Glomerular endothelial cell (primary cell): Measurements from ENCODE around the gene AIF1. TPM values are rescaled to one million over a fixed set of nuclear protein-coding genes. Genes with fewer than 3 reads are reported as not detected.
A peak's percentile ranks its signal among the peaks of the same experiment; 100 is the strongest.

ENCODE experiments used
- DNase-seq: peaks from one replicate; pipeline ENCODE4 v3.0.0-alpha.2; 2011; ENCODE audit warnings: low read depth, low spot score; ENCODE audit errors: extremely low read depth
- total RNA-seq: library from RNA; depleted of rRNA; stranded (reverse); fragments of >200 nt; gene quantifications from 2 replicates; pipeline ENCODE4 v1.2.3, GENCODE V29; 2015

The AIF1 gene
- total RNA-seq, 1 donor from 2014 or later: not detected

DNA sequence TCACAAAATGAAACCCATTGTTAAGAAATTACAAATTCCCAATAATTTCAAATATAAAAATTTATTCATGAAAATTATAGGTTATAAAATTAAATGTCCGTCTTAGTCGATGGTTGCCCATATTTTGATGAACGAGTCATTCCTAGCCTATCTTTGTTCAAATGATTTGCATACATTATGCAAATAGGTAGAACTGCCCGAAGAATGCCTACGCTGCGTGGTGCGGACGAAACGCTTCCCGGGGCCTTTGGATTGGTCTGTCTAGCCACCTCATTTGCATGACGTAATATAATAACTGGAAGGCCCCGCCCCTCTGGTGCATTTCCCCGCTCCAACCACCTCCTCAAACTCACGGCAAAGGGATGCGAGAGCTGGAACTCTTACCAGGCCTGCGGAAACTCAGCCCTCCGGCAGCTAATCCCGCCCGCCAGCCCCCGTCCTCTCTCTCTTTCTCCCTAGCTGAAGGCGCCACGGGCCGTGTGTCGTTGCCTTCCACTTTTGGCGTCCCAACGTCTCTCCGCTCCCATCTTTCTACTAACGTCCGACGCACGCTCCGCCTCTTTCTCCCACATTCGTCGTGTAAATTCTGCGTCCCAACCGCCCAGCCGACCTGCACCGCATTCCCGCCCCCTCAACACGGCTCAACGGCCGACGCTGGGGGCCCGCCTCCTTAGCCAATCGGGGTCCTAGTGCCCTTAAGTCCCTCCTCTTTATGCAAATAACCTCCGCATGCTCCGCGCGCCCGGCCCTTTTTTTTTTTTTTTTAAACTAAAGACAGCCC is 5.0 kb downstream of the AIF1 start:
- DNase-seq: peak; percentile 93

DNA sequence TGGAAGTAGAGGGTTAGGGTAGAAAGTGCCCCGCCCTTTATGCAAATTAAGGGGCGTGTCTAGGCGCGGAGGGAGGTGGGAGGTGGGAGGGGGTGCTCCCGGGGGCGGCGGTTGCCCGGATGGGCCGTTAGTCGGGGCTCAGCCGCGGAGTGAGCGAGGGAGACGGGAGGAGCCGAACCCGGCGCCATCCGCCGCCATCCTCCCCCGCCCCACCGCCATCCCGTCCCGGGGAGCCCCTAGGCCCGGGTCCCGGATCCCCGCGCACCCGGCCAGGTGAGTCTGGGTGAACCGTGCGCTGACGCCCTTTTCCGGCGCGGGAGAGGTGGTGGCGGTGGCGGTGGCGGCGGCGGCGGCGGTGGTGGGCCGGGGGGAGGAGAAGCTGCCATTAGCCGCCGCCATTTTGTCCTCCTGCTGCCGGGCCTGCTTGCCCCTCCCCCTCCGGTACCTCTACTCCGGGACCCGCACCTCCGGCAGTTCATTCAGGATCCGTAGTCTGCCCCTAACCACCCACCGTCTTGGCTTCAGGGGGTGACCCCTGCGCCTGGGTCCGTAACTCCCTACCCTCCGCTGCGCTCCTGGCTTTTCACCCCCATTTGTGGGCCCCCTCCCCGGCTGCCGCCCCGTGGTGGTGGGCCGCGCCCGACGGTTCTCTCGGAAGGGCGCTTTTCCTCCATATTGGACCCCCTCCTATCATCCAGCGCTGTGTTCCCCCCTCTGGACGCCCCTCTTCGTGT is 5.7 kb downstream of the AIF1 start, which contains the start of gene PRRC2A:
TSS of gene PRRC2A (plus strand) at position 130 of the 734 bp plus-strand sequence. CDS start 2,075 bp downstream, outside the sequence.
- no peak for DNase-seq

DNA sequence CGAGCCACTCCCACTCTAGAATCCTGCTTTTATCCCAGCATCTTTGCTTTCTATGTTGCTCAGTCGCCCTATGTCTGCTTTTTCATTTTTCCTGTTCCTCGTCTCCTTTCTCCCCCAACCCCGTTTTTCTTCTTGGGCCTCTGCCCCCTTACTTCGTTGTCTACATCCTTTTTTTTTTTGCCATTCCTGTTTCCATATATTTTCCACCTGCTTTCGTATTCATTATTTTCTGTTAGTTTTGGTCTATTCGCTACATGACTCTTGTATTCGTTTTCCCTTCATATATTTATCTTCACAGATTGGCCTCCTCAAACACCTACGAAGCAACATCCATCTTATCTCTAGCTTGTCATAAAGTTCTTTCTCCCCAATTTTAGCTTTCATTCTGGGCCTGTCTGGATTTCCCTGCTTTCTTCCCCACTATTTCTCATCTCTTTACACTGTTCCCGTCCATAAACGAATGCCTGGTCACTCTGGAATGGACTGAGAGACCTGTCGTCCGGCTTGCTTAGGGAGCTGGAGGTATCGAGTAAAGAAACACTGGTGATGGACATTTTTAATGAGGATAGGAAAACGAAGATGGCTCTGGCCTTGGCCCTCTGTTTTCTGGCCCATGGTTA is 6.4 kb downstream of the AIF1 start:
- DNase-seq: no peak

DNA sequence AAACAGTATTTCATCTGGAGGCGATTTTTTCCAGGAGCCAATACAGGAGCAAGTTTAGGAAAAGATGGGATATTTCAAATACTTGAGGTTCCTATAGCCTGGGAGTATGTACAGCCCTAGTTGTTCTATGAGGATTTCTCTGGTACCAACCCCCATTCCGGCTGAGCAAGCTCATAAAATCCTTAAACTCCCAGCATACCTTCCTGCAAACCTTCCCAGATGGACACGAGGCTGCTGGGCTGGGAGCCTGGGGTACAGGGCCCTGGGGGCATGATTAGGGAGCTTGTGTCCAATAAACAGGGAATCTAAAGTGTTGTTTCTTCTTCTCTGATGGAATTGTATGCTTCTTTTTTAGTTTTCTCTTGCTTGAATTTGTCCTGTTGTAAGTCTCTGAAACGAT is 7.0 kb downstream of the AIF1 start:
- no peak for DNase-seq

DNA sequence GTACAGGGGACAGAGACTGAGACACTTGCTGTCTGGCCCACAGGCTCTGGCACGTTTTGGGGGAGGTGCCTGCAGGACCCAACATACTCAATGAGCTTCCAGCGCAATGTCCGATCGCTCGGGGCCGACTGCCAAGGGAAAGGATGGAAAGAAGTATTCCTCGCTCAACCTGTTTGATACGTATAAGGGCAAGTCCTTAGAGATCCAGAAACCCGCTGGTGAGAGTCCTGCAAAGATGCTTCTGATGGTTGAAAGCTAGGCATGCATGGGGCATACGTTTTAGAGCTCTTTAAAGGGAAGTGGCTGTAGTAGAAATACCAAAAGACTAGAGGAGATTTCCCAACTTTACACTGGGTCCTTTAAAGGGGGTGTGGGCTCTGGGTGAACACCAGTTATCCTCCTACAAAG is 7.7 kb downstream of the AIF1 start:
- no peak for DNase-seq

DNA sequence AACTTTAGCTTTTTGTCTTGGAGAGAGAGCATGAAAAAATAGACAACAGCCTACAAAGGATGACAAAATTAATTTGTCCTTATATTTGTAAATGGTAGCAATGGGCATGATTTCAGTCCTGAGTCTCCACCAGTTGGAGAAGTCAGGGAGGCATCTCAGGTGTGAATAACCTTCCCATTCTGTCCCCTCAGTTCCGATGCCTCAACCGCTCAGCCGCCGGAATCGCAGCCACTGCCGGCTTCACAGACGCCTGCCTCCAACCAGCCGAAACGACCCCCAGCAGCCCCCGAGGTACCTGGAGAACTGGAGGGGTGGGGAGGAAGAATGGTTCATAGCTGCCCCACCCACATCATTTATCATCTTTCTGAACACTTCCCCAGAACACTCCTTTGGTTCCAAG is 9.0 kb downstream of the AIF1 start:
- DNase-seq: no peak

DNA sequence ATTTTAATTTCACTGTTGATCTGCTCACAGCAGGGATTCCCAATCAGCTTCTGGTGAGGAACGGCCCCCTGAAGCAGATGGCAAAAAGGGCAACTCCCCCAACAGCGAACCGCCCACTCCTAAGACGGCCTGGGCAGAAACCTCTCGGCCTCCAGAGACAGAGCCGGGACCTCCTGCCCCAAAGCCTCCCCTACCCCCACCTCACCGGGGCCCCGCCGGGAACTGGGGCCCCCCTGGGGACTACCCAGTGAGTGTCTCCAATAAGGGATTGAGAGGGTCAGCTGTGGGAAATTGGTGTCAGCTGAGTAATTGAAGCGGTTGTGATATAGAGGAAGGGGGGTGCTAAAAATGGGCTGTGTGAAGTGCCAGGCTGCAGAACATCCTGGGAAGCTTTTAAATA is 11.9 kb downstream of the AIF1 start:
- no peak for DNase-seq

DNA sequence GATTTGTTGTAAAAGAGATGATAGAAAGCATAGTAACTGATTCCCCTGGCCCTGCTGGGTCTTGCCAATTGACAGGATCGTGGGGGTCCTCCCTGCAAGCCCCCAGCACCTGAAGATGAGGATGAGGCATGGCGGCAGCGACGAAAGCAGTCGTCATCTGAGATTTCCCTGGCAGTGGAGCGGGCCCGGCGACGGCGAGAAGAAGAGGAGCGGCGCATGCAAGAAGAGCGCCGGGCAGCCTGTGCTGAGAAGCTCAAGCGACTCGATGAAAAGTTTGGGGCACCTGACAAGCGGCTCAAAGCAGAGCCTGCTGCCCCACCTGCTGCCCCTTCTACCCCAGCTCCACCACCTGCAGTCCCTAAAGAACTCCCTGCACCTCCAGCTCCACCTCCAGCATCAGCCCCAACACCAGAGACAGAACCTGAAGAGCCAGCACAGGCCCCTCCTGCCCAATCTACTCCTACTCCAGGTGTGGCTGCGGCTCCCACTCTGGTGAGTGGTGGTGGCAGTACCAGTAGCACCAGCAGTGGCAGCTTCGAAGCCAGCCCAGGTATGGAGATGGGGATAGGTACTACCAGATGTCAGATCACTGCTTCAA is 12.8 kb downstream of the AIF1 start:
- no peak for DNase-seq

DNA sequence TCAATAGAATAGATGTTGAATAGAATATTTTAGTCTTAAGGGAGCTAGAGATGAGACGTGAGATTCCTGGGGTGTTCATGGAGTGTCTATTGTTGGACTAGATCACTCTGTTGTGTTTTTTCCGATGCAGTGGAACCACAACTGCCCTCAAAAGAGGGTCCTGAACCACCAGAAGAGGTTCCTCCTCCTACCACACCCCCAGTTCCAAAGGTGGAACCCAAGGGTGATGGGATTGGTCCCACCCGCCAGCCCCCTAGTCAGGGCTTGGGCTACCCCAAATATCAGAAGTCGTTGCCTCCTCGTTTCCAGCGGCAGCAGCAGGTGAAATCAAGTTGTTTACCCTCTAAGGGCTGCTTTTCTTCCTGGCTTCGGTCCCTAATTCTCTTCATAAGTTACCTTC is 14.0 kb downstream of the AIF1 start:
- no peak for DNase-seq

DNA sequence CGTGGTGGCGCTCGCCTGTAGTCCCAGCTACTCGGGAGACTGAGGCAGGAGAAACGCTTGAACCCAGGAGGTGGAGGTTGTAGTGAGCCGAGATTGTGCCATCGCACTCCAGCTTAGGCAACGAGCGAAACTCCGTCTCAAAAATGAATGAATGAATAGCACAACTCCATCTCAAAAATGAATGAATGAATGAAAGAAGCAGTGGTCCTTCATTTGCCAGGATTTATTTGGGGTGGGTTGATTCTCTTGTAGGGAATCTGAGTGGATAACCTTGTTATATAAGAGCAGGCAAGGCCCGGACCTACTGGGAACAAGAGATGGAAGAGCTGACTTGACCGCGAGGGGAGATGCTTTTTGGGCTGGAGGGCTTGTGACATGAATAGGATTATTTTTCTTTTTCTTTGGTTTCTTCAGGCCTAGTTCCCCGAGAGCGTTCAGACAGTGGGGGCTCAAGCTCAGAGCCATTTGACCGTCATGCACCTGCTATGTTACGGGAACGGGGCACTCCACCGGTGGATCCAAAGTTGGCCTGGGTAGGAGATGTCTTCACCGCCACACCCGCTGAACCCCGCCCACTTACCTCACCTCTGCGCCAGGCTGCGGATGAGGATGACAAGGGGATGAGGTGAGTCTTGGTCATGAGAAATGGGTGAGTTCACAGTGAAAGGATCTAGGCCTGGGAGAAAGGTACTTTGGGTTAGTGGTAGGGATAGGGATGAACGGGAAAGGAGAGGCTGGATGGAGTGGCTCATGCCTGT is 15.3 kb downstream of the AIF1 start:
- no peak for DNase-seq

DNA sequence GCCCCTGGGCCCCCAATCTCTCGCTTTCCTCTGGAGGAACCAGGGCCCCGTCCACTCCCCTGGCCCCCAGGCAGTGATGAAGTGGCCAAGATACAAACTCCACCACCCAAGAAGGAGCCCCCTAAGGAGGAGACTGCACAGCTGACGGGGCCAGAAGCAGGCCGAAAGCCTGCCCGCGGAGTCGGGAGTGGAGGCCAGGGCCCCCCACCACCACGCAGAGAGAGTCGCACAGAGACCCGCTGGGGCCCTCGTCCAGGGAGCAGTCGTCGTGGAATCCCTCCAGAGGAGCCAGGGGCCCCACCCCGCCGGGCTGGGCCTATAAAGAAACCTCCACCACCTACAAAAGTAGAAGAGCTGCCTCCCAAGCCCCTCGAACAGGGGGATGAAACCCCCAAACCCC is 16.2 kb downstream of the AIF1 start:
- no peak for DNase-seq

DNA sequence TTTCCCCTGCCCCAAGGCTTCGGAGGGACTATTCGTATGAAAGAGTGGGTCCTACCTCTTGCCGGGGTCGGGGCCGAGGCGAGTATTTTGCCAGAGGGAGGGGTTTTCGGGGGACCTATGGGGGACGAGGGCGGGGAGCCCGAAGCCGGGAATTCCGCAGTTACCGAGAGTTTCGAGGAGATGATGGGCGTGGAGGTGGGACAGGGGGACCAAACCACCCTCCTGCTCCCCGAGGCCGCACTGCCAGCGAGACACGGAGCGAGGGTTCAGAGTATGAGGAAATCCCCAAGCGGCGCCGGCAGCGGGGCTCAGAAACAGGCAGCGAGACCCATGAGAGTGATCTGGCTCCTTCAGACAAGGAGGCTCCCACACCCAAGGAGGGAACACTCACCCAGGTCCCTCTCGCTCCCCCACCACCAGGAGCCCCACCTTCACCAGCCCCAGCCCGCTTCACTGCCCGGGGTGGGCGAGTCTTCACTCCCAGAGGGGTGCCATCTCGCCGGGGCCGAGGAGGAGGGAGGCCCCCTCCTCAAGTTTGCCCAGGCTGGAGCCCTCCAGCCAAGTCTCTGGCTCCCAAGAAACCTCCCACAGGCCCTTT is 16.7 kb downstream of the AIF1 start:
- DNase-seq: no peak

DNA sequence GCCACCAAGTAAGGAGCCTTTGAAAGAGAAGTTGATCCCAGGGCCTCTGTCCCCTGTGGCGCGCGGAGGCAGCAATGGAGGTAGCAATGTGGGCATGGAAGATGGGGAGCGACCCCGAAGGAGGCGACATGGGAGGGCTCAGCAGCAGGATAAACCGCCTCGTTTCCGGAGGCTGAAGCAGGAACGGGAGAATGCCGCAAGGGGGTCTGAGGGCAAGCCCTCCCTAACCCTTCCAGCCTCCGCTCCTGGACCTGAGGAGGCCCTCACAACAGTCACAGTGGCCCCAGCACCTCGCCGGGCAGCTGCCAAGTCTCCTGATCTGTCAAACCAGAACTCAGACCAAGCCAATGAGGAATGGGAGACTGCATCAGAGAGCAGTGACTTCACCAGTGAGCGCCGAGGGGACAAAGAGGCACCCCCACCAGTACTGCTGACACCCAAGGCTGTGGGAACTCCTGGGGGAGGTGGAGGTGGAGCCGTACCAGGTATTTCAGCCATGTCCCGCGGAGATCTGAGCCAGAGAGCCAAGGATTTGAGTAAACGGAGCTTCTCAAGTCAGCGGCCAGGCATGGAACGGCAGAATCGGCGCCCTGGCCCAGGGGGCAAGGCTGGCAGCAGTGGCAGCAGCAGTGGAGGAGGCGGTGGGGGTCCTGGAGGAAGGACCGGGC is 17.4 kb downstream of the AIF1 start:
- DNase-seq: no peak

DNA sequence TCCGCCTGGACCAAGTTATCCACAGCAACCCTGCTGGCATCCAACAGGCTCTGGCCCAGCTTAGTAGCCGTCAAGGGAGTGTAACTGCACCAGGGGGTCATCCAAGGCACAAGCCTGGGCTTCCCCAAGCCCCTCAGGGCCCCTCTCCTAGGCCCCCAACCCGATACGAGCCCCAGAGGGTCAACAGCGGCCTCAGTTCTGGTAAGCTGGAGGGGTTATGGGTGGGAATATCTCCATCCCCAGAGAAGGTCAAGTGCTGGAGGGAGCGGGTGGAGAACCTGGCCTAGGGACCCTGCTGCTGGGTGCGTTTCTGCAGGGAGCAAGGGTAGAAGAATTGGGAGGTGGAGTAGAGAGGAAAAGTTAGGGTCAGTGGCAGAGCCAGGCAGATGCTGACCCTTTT is 18.4 kb downstream of the AIF1 start:
- no peak for DNase-seq

DNA sequence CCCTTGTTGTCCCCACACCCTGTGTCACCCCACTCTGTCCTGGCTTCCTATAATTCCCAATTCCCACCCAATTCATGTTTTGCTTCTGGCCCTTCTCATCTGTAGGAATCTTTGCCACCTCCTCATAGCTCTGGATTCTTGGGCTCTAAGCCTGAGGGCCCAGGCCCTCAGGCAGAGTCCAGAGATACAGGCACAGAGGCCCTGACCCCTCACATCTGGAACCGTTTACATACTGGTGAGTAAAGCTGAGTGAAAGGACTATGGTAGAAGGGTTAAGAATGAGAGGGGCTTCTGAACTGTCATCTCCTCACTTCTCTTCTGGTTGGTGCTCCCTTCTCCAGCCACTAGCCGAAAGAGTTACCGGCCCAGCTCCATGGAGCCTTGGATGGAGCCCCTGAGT is 19.1 kb downstream of the AIF1 start:
- no peak for DNase-seq

DNA sequence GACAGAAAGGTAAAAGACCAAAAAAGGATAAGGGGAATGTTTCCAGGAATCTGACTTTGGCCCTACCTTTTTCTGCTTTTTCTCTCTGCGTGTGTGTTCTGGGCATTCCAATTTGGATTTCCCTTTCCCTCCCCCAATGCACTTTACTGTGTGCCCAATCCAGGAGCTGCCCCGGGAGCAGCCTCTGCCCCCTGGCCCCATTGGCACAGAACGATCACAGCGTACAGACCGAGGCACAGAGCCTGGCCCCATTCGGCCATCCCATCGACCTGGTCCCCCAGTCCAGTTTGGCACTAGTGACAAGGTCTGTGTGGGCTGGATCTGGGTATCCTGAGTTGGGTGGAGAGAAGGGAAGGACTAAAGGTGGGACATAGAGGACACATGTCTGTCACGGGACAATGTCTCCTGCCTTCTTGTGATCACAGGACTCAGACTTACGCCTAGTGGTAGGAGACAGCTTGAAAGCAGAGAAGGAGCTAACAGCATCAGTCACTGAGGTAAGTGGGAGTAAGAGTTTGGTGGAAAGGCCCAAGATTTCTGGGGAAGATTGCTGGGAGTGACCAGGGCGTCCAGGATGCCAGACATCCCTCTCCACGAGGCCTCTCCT is 20.0 kb downstream of the AIF1 start:
- no peak for DNase-seq

DNA sequence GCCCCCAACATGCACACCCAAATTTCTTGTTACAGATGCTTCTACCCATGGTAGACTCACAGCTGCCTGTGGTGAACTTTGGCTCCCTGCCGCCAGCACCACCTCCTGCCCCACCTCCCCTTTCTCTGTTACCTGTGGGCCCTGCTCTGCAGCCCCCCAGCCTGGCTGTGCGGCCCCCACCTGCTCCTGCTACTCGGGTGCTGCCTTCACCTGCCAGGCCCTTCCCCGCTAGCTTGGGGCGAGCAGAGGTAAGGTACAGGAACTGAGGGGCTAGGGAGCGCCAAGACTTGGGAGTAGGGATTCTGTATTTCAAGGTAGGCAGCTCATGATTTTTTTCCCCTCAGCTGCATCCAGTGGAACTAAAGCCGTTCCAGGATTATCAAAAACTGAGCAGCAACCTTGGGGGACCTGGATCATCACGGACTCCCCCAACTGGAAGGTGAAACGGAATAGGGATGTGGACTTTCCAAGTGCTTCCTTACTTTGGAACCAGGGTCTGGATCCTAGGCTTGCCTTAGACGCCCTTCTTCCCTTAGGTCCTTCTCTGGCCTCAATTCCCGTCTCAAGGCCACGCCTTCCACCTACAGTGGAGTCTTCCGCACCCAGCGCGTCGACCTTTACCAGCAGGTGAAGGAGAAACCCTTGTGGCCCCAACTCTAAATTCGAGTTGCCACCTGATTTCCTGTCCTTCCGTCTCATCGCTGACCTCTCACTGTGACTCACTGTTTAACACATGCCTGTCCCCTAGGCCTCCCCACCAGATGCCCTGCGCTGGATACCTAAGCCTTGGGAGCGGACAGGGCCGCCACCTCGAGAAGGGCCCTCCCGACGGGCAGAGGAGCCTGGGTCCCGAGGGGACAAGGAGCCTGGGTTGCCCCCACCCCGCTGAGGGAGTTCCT is 21.9 kb downstream of the AIF1 start:
- DNase-seq: no peak

DNA sequence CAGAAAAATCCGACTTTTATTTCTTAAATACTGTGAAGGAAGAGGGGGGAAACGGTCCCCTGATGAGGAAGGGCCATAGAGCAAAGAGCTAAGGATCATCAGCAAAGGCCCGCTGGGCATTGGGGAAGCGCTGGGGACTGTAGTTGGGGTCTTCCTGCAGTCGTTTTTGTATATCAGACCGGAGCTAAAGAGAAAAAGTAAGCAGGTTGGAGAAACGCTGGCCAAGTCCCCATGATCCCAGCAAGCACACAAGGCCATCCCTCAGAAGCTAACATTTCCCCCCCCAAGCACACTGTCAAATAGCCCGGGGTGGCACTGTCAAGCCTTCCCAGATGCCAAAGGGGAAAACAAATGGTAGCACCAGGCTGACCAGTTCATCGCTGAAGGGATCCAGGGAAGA is 24.0 kb downstream of the AIF1 start:
- no peak for DNase-seq
